AG04450 (cell line): ENCODE measurements around the gene MECP2. TPM values are rescaled to one million over a fixed set of nuclear protein-coding genes. Genes with fewer than 3 reads are reported as not detected.

Experiments used
- CTCF ChIA-PET: fragments of 300-600, 350-600 bp; formaldehyde crosslinking; extraction: SDS; loops from one replicate; lab custom pipeline; 2022; ENCODE audit warnings: antibody characterized with exemption, inconsistent platforms; lab: Charles Lee
- POLR2A ChIA-PET: fragments of 350-600 bp; formaldehyde crosslinking; extraction: SDS; loops from one replicate; lab custom pipeline; 2021; ENCODE audit warnings: antibody characterized with exemption, inconsistent platforms; lab: Yijun Ruan, JAX
- DNase-seq: peaks from one replicate; pipeline ENCODE4 v3.0.0-alpha.2; 2011; ENCODE audit warnings: low read depth, low spot score
- H3K27ac ChIP-seq: one replicate; pipeline ENCODE4 v1.5.1; 2012; ENCODE audit warnings: low read depth, low read length, control low read depth
- H3K27me3 ChIP-seq: one replicate; pipeline ENCODE4 v1.6.0; 2012; ENCODE audit warnings: low read length; ENCODE audit not compliant: control insufficient read depth, insufficient read depth
- H3K4me3 ChIP-seq: 2 replicates; pipeline ENCODE4 v1.5.1; 2011; ENCODE audit warnings: mild to moderate bottlenecking, low read depth, low read length, control low read depth
- H3K9me3 ChIP-seq: 2 replicates; pipeline ENCODE4 v1.5.1; 2012; ENCODE audit warnings: low read length; ENCODE audit not compliant: control insufficient read depth, insufficient read depth
- CTCF ChIP-seq: IDR thresholded peaks from 2 replicates; pipeline ENCODE4 v1.5.1; 2011; ENCODE audit warnings: low read depth, low read length, control low read depth, inconsistent platforms
- polyA plus RNA-seq: library from polyadenylated mRNA; depleted of rRNA; stranded (reverse); fragments of >200 nt; gene quantifications from 2 replicates; pipeline ENCODE4 v1.2.3, GENCODE V29; 2011

The MECP2 gene
- polyA plus RNA-seq, 1 experiment = 12.8 TPM

- no peak overlapping the region for H3K4me3 ChIP-seq
- TF ChIP-seq CTCF = no peak
- ChIA-PET CTCF (no interaction called here), POLR2A (no interaction called here)
- no peaks in the 10 kb centered on the region for H3K27me3 ChIP-seq
- no peaks in the 10 kb centered on the region for H3K9me3 ChIP-seq
- DNase-seq = no peak
- H3K27ac ChIP-seq = no peak overlapping the region
These were observed 65.4 kb downstream of the MECP2 start for GRCh38 chrX:154032160-154032559.

- ChIA-PET CTCF (interaction anchor here (0.6 to 0.7 kb wide), 2 partner anchors 10 to 1088 kb away, joined by 3 to 5 read pairs; no protein-coding TSS in a partner anchor), POLR2A (no interaction called here)
- no peak for DNase-seq
These were observed 66.7 kb downstream of the MECP2 start for GRCh38 chrX:154030715-154031305.

GRCh38 chrX:154030266-154030665, 67.3 kb downstream of the MECP2 start:
- CTCF ChIA-PET = interaction anchor here (0.8 kb wide), 1 partner anchor 343 kb away, joined by 4 read pairs; no protein-coding TSS in a partner anchor
- H3K9me3 ChIP-seq = no peaks in the 10 kb centered on the region
- H3K4me3 ChIP-seq = no peak overlapping the region
- DNase-seq = no peak
- no peaks in the 10 kb centered on the region for H3K27me3 ChIP-seq
- no peak overlapping the region for H3K27ac ChIP-seq
- no peak for TF ChIP-seq CTCF
- POLR2A ChIA-PET = no interaction called here

More at GRCh38 chrX:154030715-154031305, 66.7 kb downstream of the MECP2 start:
- Histone ChIP-seq H3K27ac (no peak overlapping the region), H3K4me3 (no peak overlapping the region), H3K27me3 (no peaks in the 10 kb centered on the region), H3K9me3 (no peaks in the 10 kb centered on the region)
- TF ChIP-seq CTCF = no peak

GRCh38 chrX:154029439-154029838, 68.1 kb downstream of the MECP2 start:
- POLR2A ChIA-PET = no interaction called here
- Histone ChIP-seq H3K4me3 (no peak overlapping the region), H3K27me3 (no peaks in the 10 kb centered on the region), H3K9me3 (no peaks in the 10 kb centered on the region), H3K27ac (no peak overlapping the region)
- DNase-seq = no peak
- CTCF ChIA-PET = interaction anchor here (0.8 kb wide), 1 partner anchor 343 kb away, joined by 4 read pairs; no protein-coding TSS in a partner anchor
- no peak for TF ChIP-seq CTCF

GRCh38 chrX:154028502-154029184, 68.9 kb downstream of the MECP2 start:
- Histone ChIP-seq H3K4me3 (no peak overlapping the region), H3K27ac (no peak overlapping the region), H3K9me3 (no peaks in the 10 kb centered on the region), H3K27me3 (no peaks in the 10 kb centered on the region)
- no peak for DNase-seq
- CTCF ChIA-PET = no interaction called here
- POLR2A ChIA-PET = no interaction called here
- TF ChIP-seq CTCF = no peak
